Right cardiac atrium (tissue), 5 donors: ENCODE measurements around the gene HPGD. TPM values are rescaled to one million over a fixed set of nuclear protein-coding genes. Genes with fewer than 3 reads are reported as not detected.

Source experiments
- ATAC-seq, 2 donors: fragments of 200-7000 bp; cut with Tn5 transposase; one replicate each; pipeline versions ENCODE4 v1.8.0 to v1.9.1; 2020; ENCODE audit warnings: moderate library complexity in 2 of 2, mild to moderate bottlenecking in 1 of 2
- DNase-seq, 3 donors: peaks; one replicate each; pipeline ENCODE4 v3.0.0-alpha.2; 2020
- H3K27ac ChIP-seq: one replicate; pipeline ENCODE4 v1.5.1; 2013; ENCODE audit warnings: mild to moderate bottlenecking, low read length, control low read depth, moderate library complexity
- H3K27me3 ChIP-seq: one replicate; pipeline ENCODE4 v1.6.1; 2013; ENCODE audit not compliant: control insufficient read depth, insufficient read depth
- H3K4me1 ChIP-seq: one replicate; pipeline ENCODE4 v1.6.1; 2013; ENCODE audit warnings: low read length; ENCODE audit not compliant: control insufficient read depth, insufficient read depth
- H3K4me3 ChIP-seq: one replicate; pipeline ENCODE4 v1.5.1; 2013; ENCODE audit warnings: low read length, control low read depth
- H3K9me3 ChIP-seq: one replicate; pipeline ENCODE4 v1.6.1; 2013; ENCODE audit warnings: low read length; ENCODE audit not compliant: control insufficient read depth
- WGBS: extraction: QIAGEN DNeasy Blood & Tissue Kit; methylation state at CpG from one replicate; pipeline ENCODE4 v1.1.7; 2013; 5-methylcytosine and 5-hydroxymethylcytosine counted together
- intact Hi-C, 4 donors: fragments of 100-400 bp; cut with DNase I; formaldehyde crosslinking; loops; one replicate each; pipeline versions ENCODE4 v1.11.0 to v1.14.0; 2022 to 2023
- long read RNA-seq, 4 donors: library from polyadenylated mRNA; unstranded; transcript quantifications; one replicate each; pipeline ENCODE4 v2.0.0, GENCODE V29; 2020 to 2021
- polyA plus RNA-seq: library from polyadenylated mRNA; stranded (reverse); fragments of 200-250 nt; gene quantifications from one replicate; pipeline ENCODE4 v1.2.3, GENCODE V29; 2013
- total RNA-seq, 4 donors: library from RNA; stranded (reverse); fragmentation: NEBNext Ultra II Directional; extraction: Animal tissue kit (Norgen Biotek cat#: 25700); gene quantifications; one replicate each; pipeline ENCODE4 v1.2.1, GENCODE V29; 2021
- donor health status: healthy with polysubstance abuse.
- donor health status: DM: no; HTN: yes; CAD: no.
- donor health status: DM: no; HTN: no; CAD: no.
- donor health status: DM: no; HTN: yes; CAD: no; lungs with severe emphysema.
- donor health status: DM: yes; HTN: yes; CAD: no.

The HPGD gene
- total RNA-seq (1 to 10 TPM in 1 of 4 donors, under 1 TPM in 3; 0.34 to 1.6 (median 0.60) TPM), polyA plus RNA-seq (0.18 TPM)
- long read RNA-seq, donor 1, partial matches to known transcripts, result 1 of 1 reads
- long read RNA-seq, donor 1, other reads (novel, unspliced or antisense), result 0 of 1 reads
- long read RNA-seq, donor 2, result 0 reads
- long read RNA-seq, donor 3, partial matches to known transcripts, result 2 of 4 reads
- long read RNA-seq, donor 3, other reads (novel, unspliced or antisense), result 0 of 4 reads
- long read RNA-seq, donor 4, partial matches to known transcripts, result 0 of 2 reads
- long read RNA-seq, donor 4, other reads (novel, unspliced or antisense), result 0 of 2 reads

DNA sequence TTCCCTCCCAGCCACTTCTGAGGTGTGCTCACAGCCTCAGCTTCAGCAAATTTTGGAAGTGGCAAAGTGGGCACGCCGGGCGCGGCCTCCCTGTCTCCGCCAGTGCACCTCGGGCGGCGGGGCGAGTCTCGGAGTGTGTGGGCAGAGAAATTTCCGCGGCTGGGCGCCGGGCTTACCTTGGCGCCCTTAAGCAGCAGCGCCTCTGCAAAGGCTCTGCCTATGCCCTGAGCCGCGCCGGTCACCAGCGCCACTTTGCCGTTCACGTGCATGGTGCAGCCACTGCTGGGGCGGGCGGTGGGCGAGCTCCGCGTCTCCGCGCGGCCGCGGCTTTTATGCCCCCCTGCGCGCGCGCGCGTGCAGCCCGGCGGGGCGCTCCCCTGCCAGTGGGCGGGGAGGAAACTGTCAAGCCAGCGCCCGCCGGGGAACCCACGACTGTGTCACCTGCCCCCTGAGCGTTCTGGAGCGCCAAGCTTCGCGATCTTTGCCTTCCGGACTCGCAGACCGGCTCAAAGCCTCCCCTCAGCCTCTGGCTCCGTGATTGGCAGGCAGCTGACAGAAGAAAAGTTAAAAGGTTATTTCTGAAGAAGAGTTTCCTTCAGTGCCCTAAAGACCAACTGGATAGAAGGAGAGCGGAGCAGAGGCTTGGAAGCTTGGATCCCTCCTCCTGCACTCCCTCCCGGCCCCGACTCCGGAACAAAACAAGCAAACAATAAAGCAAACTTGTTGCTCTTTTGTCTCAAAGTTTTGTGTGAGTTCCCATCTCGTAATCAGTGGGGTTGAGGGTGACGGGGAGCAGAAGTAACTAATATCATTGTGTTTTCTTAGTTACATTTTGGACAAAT lies at the start of gene HPGD:
Gene HPGD, minus strand, starts transcription at position 306 of the 842 bp plus-strand sequence. Its CDS starts 37 bp downstream, at position 269.
- Histone ChIP-seq H3K4me1 (peaks cover 2% of the 10 kb centered on the region), H3K27me3 (no peaks in the 10 kb centered on the region), H3K9me3 (no peaks in the 10 kb centered on the region), H3K27ac (no peak within 1 kb of the TSS), H3K4me3 (peak within 1 kb of the TSS; percentile 80)
- DNase-seq (peak; percentile 28 to 74 (median 62)), ATAC-seq (peak; percentile 75 to 81)
- under 1% methylated on average over 60 of the region's 60 CpGs for WGBS
- intact Hi-C loops, result no loop called here

DNA sequence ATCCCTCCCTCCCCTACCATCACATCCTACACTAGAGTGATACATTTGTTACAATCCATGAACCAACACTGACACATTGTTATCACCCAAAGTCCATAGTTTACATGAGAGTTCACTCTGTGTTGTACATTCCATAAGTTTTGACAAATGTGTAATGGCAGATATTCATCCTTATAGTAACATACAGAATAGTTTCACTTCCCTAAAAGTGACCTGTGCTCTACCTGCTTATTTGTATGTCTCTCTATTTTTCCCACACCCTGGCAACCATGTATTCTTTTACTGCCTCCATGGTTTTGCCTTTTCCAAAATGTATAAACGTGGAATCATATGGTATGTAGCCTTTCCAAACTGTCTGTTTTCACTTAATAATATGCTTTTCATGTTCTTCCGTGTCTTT lies 42.2 kb upstream of the HPGD start:
- no peaks in the 10 kb centered on the region for H3K27me3 ChIP-seq
- H3K4me1 ChIP-seq, result no peaks in the 10 kb centered on the region
- ATAC-seq, result no peak
- H3K4me3 ChIP-seq, result no peak overlapping the region
- WGBS, result 35% methylated on average over 2 of the region's 2 CpGs
- H3K9me3 ChIP-seq, result no peaks in the 10 kb centered on the region
- no peak for DNase-seq
- H3K27ac ChIP-seq, result no peak overlapping the region
- intact Hi-C loops, result no loop called here

DNA sequence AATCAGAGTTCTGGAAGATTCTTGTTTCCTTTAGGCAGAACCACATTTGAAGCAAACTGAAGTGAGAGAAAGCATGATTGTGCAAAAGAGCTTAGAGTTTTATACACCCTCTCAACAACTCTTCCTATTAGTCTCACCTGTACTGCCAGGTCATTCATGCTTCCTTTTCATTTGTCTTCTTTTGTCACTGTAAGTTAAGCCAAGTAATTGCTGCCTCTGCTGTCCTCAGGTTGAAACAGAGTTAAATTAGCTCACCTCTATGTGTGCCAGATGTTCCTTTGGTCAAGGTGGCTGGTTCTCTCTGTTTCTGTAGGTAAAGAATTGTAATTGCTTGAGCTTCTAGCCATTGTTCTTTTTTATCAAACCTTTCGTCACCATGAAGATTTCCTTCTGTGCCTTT lies 41.1 kb upstream of the HPGD start:
- H3K9me3 ChIP-seq, result no peaks in the 10 kb centered on the region
- DNase-seq, result no peak
- ATAC-seq, result no peak
- 79% methylated on average over 1 of the region's 1 CpG for WGBS
- H3K27ac ChIP-seq, result no peak overlapping the region
- no peaks in the 10 kb centered on the region for H3K4me1 ChIP-seq
- no peaks in the 10 kb centered on the region for H3K27me3 ChIP-seq
- intact Hi-C loops, result no loop called here
- no peak overlapping the region for H3K4me3 ChIP-seq

DNA sequence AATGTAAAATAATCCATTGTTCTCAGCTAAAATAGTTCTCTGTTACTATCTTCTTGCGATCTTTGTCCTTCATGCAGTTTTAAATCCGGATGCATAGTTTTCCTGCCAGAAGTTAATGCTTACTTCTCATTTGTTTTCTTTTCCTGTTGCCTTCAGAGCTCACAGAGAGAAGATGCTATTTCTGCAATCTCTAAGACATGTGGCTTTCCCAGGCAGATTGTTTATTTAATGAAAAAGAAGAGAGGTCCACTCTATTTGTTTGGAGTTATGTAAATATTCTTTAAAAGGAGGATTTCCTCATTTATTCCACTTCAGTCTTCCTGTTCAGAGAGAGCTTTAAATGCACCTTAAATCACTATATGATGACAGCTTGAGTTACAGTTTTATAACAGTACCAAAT lies 39.3 kb upstream of the HPGD start:
- intact Hi-C loops, result no loop called here
- DNase-seq, result no peak
- H3K9me3 ChIP-seq, result no peaks in the 10 kb centered on the region
- H3K27me3 ChIP-seq, result no peaks in the 10 kb centered on the region
- 26% methylated on average over 2 of the region's 2 CpGs for WGBS
- H3K4me1 ChIP-seq, result no peaks in the 10 kb centered on the region
- H3K27ac ChIP-seq, result no peak overlapping the region
- ATAC-seq, result no peak
- H3K4me3 ChIP-seq, result no peak overlapping the region

DNA sequence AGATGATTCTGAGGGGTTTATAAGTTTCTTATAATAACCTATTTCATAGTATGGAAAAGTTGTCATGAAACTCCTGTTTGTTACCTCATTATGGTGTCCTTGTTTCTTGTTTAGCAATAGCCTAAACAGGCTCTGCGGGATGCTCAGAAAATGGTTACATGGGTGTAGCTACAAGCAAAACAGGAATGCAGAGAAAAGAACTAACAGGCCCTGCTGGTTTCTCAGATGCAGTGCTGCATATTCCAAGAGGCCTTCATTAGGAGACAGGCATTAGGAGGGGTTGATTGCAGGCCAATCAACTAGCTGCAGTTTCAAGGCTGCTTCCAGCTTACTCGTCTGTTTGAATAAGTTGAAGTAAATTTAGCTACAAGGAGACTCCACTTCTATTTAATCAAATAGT lies 37.6 kb upstream of the HPGD start:
- 59% methylated on average over 2 of the region's 2 CpGs for WGBS
- Histone ChIP-seq H3K4me1 (no peaks in the 10 kb centered on the region), H3K4me3 (no peak overlapping the region), H3K9me3 (no peaks in the 10 kb centered on the region), H3K27ac (no peak overlapping the region), H3K27me3 (no peaks in the 10 kb centered on the region)
- DNase-seq (no peak), ATAC-seq (no peak)
- intact Hi-C loops, result no loop called here

DNA sequence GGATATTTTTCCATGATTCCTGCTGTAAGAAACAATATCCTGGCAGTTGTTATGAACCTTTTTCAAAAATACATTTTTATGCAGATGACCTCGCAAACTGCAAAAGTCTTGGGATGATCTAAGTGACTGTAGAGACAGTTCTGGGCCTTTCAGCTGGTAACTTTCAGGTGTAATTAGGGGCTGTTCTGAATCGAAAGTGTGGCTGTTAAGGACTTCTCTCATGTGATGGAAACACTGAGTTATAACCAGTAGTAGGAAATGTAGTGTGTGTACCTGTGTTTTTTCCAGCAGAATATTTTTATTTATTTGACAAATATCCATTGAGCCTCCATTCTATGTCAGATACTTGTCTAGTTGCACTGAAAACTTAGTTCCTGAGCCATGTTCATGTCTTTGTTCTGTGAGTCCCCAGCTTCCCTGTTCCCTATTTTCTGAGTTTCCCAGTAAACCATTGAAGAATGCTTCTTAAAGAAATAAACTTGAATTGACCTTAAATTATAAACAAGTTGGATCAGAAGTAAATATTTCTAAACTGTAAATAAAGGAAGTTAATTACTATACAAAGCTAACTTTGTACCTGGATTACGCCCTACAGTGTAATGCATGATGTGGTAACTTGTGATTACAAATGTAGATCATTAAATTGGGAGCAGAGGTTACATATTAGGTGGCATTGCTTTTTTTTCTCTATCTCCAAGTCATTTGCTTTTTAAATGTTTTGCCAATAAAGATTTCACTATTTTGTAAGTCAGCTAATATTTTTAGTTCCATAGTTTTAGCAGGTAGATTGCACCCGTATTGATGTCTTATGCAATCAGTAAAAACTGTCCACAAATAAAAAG lies 33.7 kb upstream of the HPGD start:
- no peak overlapping the region for H3K27ac ChIP-seq
- H3K4me3 ChIP-seq, result no peak overlapping the region
- ATAC-seq (no peak), DNase-seq (no peak)
- intact Hi-C loops, result no loop called here
- H3K27me3 ChIP-seq, result no peaks in the 10 kb centered on the region
- WGBS, result 81% methylated on average over 4 of the region's 4 CpGs
- H3K9me3 ChIP-seq, result no peaks in the 10 kb centered on the region
- H3K4me1 ChIP-seq, result no peaks in the 10 kb centered on the region

DNA sequence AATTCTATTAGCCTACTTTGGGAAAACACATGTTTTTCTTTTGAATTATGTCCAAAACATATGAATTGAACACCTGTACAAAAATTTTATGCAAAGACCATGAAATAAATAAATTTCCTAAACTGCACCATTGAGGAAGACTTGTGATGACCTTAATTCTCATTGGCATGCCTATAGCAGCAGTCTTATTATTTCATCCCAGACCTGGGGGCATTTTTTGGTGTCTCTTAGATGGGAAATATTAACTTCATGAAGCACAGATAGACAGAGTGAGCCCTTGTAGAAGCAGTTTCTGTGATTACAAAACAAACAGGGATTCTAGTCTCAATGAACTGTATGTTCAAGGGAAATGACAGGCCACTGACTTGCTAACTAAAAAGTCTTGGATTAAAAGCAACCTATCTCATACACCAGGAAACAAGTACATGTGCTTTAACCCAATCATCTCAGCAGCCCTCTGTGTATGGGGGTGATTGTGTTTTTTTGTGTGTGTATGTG lies 32.0 kb upstream of the HPGD start:
- no peak for DNase-seq
- Histone ChIP-seq H3K4me3 (no peak overlapping the region), H3K27ac (no peak overlapping the region), H3K9me3 (no peaks in the 10 kb centered on the region), H3K4me1 (no peaks in the 10 kb centered on the region), H3K27me3 (no peaks in the 10 kb centered on the region)
- no peak for ATAC-seq
- intact Hi-C loops, result no loop called here

DNA sequence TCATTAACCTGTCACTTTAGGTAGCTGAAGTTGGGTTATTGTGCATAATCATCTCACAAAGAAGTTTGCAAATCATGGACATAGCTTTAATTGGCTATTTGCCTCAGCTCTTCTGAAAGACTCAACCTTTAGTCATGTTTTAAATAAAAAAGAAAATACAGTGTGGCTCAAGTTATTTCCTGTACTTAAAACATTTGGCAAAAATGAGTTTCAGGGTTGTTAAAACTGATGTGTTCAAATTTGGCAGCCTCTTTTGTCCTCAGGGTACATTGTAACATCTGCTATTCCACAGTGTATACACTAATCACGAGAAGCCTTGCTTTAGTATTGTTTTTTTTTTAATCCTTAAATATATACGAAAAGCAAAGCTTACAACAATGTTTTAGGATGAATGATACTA lies 31.5 kb upstream of the HPGD start:
- no peak for ATAC-seq
- no peak for DNase-seq
- no peak overlapping the region for H3K27ac ChIP-seq
- no peaks in the 10 kb centered on the region for H3K9me3 ChIP-seq
- 50% methylated on average over 2 of the region's 2 CpGs for WGBS
- intact Hi-C loops, result no loop called here
- no peaks in the 10 kb centered on the region for H3K27me3 ChIP-seq
- H3K4me3 ChIP-seq, result no peak overlapping the region
- no peaks in the 10 kb centered on the region for H3K4me1 ChIP-seq

DNA sequence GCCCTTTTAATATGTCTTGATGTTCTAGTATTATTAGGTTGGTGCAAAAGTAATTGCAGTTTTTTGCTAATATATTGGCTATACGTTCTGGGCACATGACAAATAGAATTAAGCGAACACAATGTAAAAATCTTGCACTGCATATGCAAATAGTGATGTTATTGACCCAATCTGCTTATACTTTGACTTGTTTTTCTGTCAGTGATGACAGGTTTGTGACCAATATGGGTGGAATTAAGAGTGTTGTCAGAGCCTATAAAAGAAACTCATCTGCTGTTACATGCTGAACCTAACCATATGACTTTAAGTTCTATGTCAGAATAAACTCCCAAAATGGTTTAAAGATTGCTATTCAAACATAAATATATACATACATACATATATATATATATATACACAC lies 30.7 kb upstream of the HPGD start:
- Histone ChIP-seq H3K27me3 (no peaks in the 10 kb centered on the region), H3K9me3 (no peaks in the 10 kb centered on the region), H3K4me3 (no peak overlapping the region), H3K4me1 (no peaks in the 10 kb centered on the region), H3K27ac (no peak overlapping the region)
- intact Hi-C loops, result no loop called here
- ATAC-seq (no peak), DNase-seq (no peak)
- WGBS, result 75% methylated on average over 2 of the region's 2 CpGs

DNA sequence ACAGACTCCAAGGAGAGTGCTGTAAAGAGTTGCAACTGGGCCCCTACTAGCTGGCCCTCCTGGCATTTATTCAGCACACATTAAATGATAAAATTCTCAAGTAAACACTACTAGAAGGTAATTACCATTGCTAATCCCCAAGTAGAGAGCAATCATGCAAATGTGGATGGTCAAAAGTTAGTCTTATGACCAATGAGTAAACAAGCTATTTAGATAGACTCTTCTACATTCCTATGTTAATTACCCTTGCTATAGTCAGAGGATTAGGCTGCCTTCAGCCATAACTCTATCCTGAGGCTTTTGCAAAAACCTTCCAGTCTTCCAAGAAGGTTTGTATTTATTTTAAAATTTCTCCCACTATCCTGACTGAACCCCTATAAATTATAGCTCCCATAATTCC lies 28.3 kb upstream of the HPGD start:
- ATAC-seq (no peak), DNase-seq (no peak)
- no peaks in the 10 kb centered on the region for H3K4me1 ChIP-seq
- no peaks in the 10 kb centered on the region for H3K9me3 ChIP-seq
- no peak overlapping the region for H3K27ac ChIP-seq
- H3K4me3 ChIP-seq, result no peak overlapping the region
- intact Hi-C loops, result no loop called here
- H3K27me3 ChIP-seq, result no peaks in the 10 kb centered on the region

DNA sequence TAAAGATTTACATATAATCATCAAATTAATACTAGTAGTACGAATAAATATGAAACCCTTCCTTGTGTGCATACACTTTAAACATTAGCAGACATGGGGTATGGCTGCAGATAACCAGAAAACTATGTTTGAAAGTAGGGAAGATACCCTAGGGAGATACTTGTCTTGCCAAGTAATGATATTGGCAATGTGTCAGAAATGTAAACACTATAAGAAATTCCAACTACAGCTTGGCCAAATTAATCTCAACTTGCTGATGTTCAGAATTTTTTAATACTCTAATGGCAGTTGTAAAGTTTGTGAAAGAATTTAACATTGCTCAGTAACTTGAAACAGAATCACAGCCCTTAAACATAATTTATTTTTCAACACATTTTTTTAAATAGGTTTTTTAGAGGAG lies 27.4 kb upstream of the HPGD start:
- Histone ChIP-seq H3K27me3 (no peaks in the 10 kb centered on the region), H3K9me3 (no peaks in the 10 kb centered on the region), H3K4me1 (no peaks in the 10 kb centered on the region), H3K4me3 (no peak overlapping the region), H3K27ac (no peak overlapping the region)
- ATAC-seq, result no peak
- intact Hi-C loops, result no loop called here
- DNase-seq, result no peak
- 61% methylated on average over 1 of the region's 1 CpG for WGBS
